NCI-H2227 (cell line): ENCODE measurements around the gene P4HB.
A peak's percentile ranks its signal among the peaks of the same experiment; 100 is the strongest.

Source experiments
- DNase-seq: peaks from one replicate; lab custom pipeline; 2025; ENCODE audit not compliant: unreplicated experiment; lab: John Stamatoyannopoulos, UW

P4HB gene

DNA sequence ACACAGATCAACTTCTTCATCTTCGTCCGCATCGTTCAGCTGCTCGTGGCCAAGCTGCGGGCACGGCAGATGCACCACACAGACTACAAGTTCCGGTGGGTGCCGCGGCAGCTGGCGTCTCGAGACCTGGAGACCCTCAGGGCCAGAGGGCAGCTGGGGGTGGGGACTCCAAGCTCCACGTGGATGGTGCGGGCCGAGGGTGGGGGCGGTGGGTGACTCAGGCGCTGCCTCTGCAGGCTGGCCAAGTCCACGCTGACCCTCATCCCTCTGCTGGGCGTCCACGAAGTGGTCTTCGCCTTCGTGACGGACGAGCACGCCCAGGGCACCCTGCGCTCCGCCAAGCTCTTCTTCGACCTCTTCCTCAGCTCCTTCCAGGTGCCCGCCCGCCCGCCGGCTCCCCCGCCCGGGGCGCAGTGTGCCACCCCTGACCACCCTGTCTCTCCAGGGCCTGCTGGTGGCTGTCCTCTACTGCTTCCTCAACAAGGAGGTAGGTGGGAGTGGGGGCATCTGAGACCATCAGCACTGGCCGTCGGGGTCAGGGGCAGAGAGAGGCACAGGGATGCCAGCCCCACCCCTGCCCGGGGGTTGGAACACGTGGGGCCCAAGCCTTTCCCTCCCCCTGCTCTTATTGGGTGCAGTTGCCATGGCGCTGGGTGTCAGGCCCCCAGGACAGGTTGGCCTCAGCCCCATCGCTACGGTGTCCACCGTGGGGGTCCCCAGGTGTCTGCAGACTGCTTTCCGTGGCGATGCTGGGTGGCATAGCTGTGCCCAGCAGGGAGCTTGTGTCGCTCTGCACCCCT lies 47.6 kb downstream of the P4HB start:
- DNase-seq = no peak

DNA sequence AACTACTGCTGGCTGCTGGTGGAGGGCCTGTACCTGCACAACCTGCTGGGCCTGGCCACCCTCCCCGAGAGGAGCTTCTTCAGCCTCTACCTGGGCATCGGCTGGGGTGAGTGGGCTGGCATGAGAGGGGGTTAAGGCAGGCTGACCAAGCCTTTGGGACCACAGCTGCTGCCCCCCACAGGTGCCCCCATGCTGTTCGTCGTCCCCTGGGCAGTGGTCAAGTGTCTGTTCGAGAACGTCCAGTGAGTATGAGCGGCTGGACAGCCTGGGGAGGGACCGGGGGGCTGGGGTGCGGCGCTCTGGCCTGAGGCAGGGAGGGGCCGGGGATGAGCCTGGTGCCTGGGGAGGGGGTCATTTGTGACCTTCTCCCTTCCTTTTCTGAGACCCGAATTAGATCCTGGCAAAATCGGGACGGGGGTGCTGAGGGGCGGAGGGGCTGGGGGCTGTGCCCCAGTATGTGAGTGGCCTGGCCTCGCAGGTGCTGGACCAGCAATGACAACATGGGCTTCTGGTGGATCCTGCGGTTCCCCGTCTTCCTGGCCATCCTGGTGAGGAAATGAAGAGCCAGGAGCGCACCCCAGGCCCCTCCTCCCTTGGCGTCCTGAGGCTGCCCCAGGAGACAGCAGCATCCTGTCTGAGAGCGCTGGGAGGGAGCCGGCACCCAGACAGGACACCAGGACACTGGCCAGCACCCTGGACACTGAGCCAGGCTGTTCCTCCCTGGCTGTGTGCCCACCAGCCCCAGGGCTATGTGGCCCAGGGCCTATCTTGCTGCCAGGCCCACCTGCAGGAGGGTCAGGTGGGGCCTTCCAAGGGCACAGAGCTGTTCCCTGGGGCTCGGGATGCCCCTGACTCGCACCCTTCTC lies 48.4 kb downstream of the P4HB start:
- no peak for DNase-seq

DNA sequence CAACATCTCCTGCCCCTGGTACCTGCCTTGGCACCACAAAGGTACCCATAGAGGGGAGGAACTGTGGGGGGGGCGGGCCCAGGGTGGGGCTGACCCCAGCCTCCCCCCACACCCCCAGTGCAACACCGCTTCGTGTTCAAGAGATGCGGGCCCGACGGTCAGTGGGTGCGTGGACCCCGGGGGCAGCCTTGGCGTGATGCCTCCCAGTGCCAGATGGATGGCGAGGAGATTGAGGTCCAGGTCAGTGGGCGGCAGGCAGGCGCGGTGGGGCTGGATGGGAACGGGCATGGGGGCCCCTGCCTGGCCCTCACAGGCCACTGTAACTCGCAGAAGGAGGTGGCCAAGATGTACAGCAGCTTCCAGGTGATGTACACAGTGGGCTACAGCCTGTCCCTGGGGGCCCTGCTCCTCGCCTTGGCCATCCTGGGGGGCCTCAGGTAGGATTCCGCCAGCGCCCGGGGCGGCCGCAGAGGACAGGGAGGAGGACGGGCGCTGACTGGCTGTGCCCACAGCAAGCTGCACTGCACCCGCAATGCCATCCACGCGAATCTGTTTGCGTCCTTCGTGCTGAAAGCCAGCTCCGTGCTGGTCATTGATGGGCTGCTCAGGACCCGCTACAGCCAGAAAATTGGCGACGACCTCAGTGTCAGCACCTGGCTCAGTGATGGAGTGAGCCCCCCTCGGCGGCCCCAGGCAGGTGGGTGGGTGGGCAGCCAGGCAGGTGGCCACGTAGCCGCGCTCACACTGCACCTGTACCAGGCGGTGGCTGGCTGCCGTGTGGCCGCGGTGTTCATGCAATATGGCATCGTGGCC lies 49.2 kb downstream of the P4HB start:
- no peak for DNase-seq

DNA sequence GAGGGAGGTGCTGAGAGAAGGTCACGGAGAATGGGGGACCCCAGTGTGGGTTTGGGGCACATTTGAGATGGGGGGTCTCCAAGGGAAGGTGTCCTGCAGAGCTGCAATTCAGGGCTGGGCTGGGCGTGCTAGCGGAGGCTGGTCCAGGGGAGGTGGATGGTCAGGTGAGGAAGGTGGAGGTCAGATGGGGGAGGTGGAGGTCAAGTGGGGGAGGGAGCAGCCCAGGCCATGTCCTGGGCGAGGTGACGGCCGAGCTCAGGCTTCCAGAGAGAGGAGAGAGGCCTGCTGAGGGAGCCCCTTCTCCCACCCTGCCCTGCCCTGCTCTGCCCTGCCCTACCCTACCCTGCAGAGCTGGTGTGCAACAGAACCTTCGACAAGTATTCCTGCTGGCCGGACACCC lies 49.9 kb downstream of the P4HB start:
- no peak for DNase-seq

DNA sequence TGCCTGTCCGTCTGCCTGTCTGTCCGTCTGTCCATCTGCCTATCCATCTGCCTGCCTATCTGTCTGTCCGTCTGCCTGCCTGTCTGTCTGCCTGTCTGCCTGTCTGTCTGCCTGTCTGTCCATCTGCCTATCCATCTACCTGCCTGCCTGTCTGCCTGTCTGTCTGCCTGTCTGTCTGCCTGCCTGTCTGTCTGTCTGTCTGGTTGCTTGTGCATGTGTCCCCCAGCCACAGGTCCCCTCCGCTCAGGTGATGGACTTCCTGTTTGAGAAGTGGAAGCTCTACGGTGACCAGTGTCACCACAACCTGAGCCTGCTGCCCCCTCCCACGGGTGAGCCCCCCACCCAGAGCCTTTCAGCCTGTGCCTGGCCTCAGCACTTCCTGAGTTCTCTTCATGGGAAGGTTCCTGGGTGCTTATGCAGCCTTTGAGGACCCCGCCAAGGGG lies 50.8 kb downstream of the P4HB start:
- DNase-seq = no peak

DNA sequence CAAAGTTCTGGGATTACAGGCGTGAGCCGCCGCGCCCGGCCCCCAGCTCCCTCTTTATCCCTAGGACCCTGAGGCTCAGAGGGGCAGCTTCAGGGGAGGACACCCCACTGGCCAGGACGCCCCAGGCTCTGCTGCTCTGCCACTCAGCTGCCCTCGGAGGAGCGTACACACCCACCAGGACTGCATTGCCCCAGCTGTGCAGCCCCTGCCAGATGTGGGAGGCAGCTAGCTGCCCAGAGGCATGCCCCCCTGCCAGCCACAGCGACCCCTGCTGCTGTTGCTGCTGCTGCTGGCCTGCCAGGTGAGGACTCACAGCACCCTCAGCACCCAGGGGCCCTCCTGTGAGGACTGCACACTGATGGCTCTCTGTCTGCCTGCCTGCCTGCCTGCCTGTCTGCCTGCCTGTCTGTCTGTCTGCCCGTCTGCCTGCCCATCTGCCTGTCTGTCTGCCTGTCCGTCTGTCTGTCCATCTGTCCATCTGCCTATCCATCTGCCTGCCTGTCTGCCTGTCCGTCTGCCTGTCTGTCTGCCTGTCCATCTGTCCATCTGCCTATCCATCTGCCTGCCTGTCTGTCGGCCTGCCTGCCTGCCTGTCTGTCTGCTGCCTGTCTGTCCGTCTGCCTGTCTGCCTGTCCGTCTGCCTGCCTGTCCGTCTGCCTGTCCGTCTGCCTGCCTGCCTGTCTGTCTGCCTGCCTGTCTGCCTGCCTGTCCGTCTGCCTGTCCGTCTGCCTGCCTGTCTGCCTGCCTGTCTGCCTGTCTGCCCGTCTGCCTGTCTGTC lies 51.4 kb downstream of the P4HB start:
- DNase-seq = no peak

DNA sequence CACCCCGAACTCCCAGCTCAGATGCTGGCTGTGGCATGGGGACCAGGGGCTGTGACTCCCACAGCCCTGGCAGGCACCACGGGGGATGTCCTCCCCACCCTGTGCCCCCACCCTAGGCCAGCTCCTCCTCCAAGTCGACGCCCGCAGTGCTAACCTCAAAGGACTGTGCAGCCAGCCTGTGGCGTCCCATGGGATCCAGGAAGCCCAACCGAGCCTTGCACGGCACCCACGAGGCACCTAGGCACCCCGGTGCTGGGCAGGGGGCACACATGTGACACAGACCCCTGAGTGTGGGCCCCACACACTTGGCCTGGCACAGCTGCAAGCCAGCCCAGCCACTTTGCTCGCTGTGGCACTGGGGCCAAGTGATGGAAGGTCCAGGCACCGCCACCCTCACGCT lies 52.5 kb downstream of the P4HB start:
- DNase-seq = no peak

DNA sequence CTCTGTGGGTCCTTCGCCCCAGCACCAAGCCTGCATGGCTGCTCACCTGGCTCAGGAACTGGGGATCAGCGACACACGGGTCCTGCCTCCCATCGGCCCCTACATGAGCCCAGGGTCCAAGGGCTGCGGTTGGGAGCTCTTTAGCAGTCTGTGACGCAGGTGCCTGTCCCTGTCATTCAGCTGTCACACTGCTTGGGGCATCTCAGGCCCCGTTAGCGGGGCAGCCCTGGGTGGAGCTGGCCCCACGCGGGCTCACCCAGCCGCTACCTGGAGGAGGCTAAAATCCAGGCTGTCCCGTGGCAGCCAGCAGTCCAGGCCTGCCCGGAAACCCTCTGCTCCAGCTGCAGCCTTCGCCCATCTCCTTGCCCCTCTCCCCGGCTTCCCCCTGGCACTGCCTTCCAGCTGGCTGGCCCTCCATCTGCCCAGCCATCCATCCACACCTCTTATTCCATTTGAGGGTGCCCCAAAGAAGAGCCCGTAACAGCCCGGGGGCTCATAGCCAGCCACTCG lies 53.1 kb downstream of the P4HB start:
- no peak for DNase-seq

DNA sequence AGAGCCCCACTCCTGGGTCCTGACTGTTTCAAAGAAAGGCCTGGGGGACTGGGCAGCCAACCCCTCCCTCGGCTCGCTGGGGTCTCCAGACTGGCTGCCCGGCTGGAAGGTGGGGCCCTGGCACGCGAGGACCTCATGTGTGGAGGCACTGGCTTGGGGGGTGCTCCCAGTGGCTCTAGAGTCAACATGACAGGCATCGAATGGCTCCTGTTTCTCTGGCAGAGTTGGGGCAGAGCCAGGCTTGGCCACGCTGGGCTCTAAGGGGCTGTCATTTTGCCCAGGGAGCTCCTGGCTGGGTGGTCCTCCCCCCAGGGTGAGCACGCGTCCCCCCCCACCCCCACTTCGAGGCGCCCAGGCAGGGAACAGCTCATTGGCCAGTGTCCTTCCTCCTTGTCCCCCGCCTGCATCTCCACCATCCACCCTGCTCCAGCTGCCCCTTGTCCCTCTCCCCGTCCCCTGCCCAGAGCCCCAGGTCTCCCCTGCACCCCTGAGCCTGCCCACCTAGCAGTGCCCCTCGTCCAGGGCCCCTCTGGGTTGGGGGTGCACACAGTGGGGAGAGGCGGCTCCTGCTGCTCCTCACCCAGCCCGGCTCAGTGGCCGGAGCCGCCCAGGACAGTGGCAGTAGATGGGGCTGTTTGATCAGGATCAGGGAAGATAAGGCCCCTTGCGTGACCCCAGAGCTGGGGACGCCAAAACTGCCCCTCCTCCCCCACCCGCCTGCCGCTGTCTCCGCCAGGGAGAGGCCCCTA lies 53.7 kb downstream of the P4HB start:
- no peak for DNase-seq

DNA sequence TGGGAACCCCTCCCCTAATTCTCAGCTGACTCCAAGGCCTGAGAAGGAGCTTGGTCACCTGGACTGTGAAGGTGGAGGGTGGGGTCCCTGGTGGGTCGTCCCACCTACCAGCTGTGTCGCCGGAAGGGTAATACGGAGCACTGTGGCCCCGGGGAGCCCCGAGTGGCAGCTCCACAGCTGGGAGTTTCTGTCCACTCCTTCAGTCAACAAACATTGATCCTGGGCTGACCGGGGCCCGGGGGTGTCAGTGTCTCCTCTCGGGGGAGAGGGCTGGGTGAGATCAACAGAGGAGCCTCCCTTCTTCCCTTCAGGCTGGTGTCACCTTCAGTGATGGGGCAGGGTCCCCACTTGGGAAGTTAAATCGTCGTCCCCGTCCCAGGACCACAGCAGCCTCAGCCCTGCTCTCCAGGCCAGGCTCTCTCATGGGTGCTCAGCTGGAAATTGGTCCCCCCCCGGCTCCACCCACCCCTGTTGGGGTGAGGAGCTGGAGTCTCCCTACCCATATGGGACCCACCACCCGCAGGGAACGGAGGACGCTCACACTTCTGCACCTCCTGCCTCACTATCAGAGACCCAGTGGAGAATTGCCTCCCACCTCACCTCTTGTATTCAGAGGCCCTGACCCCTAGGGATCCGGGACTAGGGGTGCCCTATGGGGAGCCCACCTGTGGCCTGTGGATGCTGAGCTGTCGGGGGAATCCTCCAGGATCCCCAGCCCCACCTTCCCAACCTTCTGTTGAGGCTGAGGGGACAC lies 54.5 kb downstream of the P4HB start:
- no peak for DNase-seq

DNA sequence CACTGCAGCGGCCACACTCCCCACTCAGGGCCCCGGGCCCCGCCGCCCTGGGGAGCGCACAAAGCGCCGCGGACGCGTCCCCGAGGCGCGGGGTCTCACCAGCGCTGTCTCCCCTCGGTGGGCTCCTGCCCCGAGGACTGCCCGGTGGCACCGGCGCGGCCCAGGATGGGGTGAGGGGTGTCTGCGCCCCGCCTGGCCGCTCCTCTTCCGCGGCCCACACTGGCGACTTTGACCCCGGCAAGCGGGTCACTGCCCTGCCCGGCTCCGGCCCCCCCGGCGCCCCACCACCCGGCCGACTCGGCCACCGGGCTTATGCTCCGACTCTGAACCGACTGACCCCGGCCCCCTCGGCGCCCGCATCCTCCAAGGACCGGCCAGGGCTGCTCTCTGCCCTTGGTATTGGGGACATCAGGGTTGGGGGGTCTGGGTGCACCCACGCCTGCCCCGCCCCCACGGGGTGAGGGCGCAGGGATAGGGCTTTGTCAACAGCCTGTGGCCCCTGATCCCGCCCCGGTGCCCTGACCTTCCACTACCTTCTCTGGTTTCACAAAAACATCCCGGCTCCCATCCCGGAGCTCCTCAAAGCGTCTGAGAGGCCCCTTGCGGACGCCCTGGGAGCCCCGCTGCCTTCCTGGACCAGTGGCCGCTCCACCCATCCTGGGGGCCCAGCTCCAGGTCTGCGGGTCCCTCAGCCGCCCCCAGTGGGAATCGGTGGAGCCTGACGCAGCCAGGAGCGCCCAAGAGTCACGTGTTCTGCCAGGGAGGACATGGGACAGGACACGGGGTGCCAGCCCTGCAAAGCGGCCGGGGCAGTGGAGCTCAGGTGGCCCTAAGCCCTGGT lies 55.6 kb downstream of the P4HB start:
- no peak for DNase-seq

DNA sequence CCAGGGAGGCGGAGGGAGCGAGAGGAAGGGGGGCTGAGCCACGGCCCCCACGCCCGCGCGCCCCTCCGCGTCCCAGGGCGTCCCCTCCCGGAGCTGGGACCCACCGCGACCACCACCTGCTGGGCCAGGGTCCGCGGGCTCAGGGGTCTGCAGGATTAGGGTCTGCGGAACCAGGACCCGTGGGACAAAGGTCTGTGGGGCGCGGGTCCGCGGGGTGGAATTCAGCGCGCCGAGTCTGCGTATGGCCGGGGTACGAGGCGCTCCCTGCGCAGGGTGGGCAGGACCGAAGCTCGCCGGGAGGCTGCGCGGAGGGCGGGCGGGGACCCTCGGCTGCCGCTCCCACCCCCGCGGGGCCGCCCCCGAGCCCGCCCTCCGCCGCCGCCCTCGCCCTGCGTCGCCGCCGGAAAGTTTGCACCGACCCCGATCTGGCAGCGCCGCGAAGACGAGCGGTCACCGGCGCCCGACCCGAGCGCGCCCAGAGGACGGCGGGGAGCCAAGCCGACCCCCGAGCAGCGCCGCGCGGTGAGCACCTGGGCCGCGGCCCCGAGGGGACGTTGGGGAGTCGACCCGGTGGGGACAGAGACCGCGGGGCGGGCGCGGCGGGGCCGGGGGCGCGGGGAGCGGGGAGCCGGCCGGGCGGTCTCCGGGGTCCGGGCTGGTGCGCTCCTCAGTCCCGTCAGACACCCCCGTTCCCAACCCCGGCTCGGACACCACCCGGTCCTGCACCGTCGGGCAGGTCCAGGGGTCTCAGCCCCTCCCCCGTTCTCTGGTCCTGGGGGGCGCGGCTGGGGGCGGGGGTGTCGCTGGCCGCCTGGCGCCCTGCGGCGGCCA lies 56.4 kb downstream of the P4HB start, which contains the start of gene GCGR:
TSS of gene GCGR (plus strand) at position 423 of the 831 bp plus-strand sequence. CDS start 4,869 bp downstream, outside the sequence.
- DNase-seq = no peak

DNA sequence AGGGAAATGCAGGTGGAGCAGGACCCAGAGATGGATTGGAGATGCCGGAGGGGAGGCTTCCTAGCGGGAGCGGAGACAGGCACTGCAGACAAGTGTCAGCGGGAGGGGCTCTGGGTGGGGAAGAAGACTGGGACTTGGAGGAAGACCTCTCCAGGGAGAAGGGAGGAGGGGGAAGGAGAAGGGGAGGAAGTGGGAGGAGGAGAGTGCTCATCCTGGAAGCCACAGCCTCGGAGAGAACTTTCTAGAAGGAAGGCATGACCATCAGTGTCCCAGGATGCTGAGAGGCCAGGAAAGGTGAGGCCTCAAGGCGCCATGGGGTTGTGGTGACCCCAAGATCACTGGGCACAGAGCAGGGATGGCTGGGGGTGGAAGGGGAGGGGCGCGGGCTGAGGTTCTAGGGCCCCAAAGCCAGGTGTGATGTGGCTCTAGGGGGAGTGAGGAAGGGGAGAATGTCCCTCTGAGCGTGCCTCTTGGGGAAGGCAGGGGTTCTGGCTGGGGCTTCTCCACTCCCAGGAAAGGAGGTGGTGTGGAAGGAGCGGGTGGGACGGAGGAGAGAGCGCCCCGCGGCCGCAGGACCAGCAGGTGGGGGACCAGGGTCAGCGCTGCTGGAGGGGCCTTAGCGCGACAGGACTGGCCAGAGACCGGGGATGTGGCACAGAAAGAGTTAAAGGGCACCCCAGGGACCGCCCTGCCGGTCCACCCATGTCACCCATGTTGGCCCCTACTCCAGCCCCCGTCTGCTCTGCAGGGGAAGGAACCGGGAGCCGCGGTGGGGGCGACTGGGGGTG lies 57.3 kb downstream of the P4HB start:
- DNase-seq = no peak

DNA sequence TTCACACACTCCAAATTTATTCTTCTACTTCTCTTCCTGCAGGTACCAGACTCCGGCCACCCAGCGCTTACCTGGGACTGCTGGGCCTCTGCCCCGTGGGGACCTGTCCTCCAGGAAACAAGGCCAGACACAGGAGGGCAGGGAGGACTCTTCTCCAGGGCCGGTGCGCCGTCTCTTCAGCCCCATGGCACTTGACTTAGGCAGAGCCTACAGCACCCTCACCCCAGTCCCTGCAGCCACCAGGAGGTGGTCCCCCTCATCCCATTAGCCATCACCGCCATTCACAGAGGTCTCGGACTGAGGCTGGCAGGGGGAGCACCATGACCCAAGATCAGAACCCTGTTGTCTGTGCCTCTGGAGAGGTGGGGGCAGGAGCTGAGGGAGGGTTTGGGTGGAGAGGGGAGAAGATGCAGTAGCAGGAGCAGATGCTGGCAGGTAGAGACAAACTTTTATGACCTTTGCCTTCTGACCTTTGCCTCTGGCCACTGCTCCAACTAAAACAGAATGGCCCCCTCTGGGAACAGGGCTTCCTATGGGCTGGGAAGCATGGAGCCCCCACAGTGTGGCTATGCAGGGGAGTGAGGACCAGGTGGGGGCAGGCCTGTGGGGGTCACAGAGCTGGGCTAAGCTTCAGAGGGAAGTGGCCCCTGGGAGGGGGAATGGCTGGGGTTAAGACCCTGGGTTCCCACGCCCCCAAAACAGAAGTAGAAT lies 58.1 kb downstream of the P4HB start:
- no peak for DNase-seq

DNA sequence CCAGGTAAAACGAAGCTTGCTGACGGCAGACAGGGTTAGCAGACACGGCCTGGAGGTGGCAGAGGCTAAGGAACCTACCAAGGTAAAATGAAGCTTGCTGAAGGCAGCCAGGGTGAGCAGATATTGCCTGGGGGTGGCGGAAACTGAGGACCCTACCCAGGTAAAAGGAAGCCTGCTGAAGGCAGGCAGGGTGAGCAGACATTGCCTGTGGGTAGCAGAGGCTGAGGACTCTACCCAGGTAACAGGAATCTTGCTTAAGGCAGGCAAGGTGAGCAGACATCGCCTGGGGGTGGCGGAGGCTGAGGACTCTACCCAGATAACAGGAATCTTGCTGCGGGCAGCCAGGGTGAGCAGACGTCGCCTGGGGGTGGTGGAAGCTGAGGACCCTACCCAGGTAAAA lies 59.0 kb downstream of the P4HB start:
- DNase-seq = no peak

DNA sequence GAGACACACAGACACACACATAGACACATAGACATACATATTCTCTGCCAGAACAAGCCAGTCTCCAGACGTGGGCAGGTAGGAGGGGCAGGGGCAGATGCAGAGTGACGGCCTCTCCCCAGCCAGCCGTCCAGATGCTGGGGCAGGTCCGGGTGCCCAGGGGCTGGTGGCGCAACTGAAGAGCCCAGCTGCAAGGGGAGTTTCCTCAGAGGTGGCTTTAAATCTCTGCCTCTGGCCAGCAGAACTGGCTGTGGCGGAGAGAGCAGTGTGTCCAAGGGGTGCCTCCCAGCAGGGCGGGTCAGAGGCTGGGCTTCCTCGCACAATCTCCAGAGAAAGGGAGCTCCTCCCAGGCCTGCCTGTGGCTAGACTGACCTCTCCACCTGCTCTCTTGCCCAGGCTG lies 65.8 kb downstream of the P4HB start:
- peak; percentile 13 for DNase-seq
